Stimulated activated CD8-positive, alpha-beta memory T cell treated with anti-CD3 and anti-CD28 coated beads, Interleukin-2, amount 100 ng/mL, for 1 hour (primary cell): ENCODE measurements around the gene GLYAT.
A peak's percentile ranks its signal among the peaks of the same experiment; 100 is the strongest.
"Not testable (repeated sequence)": the region's sequence is repeated elsewhere in the genome, so short reads cannot be mapped to it uniquely, and the experiment has no call there.

Experiments used
- DNase-seq, 2 donors: peaks; one replicate each; pipeline ENCODE4 v3.0.0-alpha.2; 2020; ENCODE audit warnings: low read depth in 2 of 2

GLYAT gene

GRCh38 chr11:58677536-58677935 lies 54.2 kb downstream of the GLYAT start:
- not testable (repeated sequence) for DNase-seq

- no peak for DNase-seq
Observed at GRCh38 chr11:58676563-58677135, 55.1 kb downstream of the GLYAT start.

- peak; percentile 52 to 54 for DNase-seq
Observed at GRCh38 chr11:58675334-58676155, 56.2 kb downstream of the GLYAT start.

GRCh38 chr11:58674609-58675008 lies 57.1 kb downstream of the GLYAT start:
- DNase-seq: no peak

- DNase-seq: no peak
Observed at GRCh38 chr11:58671983-58672633, 59.6 kb downstream of the GLYAT start.

- no peak for DNase-seq
Observed at GRCh38 chr11:58659910-58660570, 71.7 kb downstream of the GLYAT start.

- no peak for DNase-seq
Observed at GRCh38 chr11:58659404-58659803, 72.3 kb downstream of the GLYAT start.
